Naive thymus-derived CD8-positive, alpha-beta T cell (primary cell): Measurements from ENCODE around the gene EDA. TPM values are rescaled to one million over a fixed set of nuclear protein-coding genes. Genes with fewer than 3 reads are reported as not detected.

ENCODE experiments used
- ATAC-seq, 2 donors: fragments of 150-1000 bp; cut with Tn5 transposase in 1 of 2; sonication (Bioruptor Pico), chemical (Tn5 transposase) in 1 of 2; 1 replicate in 1 of 2; 2 replicates in 1 of 2; pipeline ENCODE4 v1.10.0; 2021; ENCODE audit warnings: mild to moderate bottlenecking in 2 of 2, moderate library complexity in 2 of 2
- POLR2A ChIA-PET: fragments of 350-600 bp; sonication (Branson Sonifier 250); formaldehyde crosslinking; loops from one replicate; lab custom pipeline; 2021; ENCODE audit warnings: antibody characterized with exemption; lab: Charles Lee
- DNase-seq, 10 donors: peaks; one replicate each; pipeline versions ENCODE4 v3.0.0 to v3.0.0-alpha.2; 2020 to 2022
- H3K27ac Mint-ChIP-seq, 10 donors: one replicate each; pipeline ENCODE4 v1.8.0; 2020 to 2022; ENCODE audit warnings: mild to moderate bottlenecking in 10 of 10, mixed read lengths in 10 of 10, moderate library complexity in 4 of 10, inconsistent platforms in 1 of 10
- H3K27me3 Mint-ChIP-seq, 5 donors: one replicate each; pipeline ENCODE4 v1.8.0; 2021 to 2022; ENCODE audit warnings: mixed read lengths in 5 of 5
- H3K36me3 Mint-ChIP-seq, 3 donors: one replicate each; pipeline ENCODE4 v1.8.0; 2020 to 2022; ENCODE audit warnings: mixed read lengths in 3 of 3, mild to moderate bottlenecking in 2 of 3, inconsistent platforms in 1 of 3
- H3K4me1 Mint-ChIP-seq, 4 donors: one replicate each; pipeline ENCODE4 v1.8.0; 2021 to 2022; ENCODE audit warnings: mixed read lengths in 4 of 4
- H3K4me3 Mint-ChIP-seq, 10 donors: one replicate each; pipeline ENCODE4 v1.8.0; 2020 to 2022; ENCODE audit warnings: mild to moderate bottlenecking in 10 of 10, mixed read lengths in 10 of 10, moderate library complexity in 6 of 10, inconsistent platforms in 1 of 10
- H3K9me3 Mint-ChIP-seq, 9 donors: one replicate each; pipeline ENCODE4 v1.8.0; 2020 to 2022; ENCODE audit warnings: mixed read lengths in 9 of 9, mild to moderate bottlenecking in 3 of 9, inconsistent platforms in 1 of 9, moderate library complexity in 1 of 9
- polyA plus RNA-seq, 3 donors: library from polyadenylated mRNA; unstranded; fragments of 300-500 nt; fragmentation: Illumina TruSeq; gene quantifications; one replicate each; pipeline ENCODE4 v1.2.3, GENCODE V29; 2021
- total RNA-seq, 8 experiments: library from RNA in 2 of 8; stranded (reverse) in 2 of 8; gene quantifications; one replicate each; pipeline ENCODE4 v1.2.3 and lab custom pipeline; 2021 to 2026

The EDA gene
- 1 to 10 TPM; 1.1 to 1.6 TPM for total RNA-seq
- 1 to 10 TPM in 1 of 3 donors, under 1 TPM in 2; 0.80 to 1.7 (median 0.82) TPM for polyA plus RNA-seq
- total RNA-seq (lab: John Stamatoyannopoulos, UW), result 0.81 to 7.9 (median 3.2) reads per million in 6 experiments

DNA sequence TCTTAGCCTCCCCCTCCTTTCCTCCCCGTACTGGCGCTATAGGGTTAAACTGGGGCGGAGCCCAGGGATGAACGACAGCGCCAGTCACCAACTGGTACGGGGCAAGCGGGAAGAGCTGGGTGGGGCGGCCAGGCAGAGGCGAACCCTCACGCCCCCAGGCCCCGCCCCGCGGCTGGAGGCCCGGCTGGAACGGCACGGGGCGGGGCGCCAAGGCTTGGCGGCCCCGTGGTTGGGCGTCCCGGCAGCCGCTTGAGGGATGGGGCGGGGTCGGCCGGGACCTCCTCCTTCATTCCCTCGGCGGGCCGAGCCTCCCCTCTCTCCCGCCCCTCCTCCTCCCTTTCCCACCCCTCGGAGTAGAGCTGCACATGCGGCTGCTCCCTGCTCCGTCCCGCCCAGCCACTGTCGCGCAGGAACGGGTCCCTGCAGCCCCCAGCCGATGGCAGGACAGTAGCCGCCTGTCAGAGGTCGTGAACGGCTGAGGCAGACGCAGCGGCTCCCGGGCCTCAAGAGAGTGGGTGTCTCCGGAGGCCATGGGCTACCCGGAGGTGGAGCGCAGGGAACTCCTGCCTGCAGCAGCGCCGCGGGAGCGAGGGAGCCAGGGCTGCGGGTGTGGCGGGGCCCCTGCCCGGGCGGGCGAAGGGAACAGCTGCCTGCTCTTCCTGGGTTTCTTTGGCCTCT lies at the start of gene EDA:
EDA (plus strand) TSS at position 335 of the 678 bp plus-strand sequence.
- ATAC-seq (peak; percentile 90 to 91), DNase-seq (peak; percentile 9 to 68 (median 46))
- H3K36me3 Mint-ChIP-seq, result no peaks in the 10 kb centered on the region
- peak within 1 kb of the TSS in 2 of 10 donors; percentile 18 to 44 for H3K27ac Mint-ChIP-seq
- no peaks in the 10 kb centered on the region for H3K9me3 Mint-ChIP-seq
- peaks cover 0 to 16% (median 5%) of the 10 kb centered on the region in 4 donors for H3K4me1 Mint-ChIP-seq
- H3K4me3 Mint-ChIP-seq, result peak within 1 kb of the TSS; percentile 74 to 89 (median 81)
- POLR2A ChIA-PET, result no interaction called here
- peaks cover 2 to 20% (median 8%) of the 10 kb centered on the region in 5 donors for H3K27me3 Mint-ChIP-seq

DNA sequence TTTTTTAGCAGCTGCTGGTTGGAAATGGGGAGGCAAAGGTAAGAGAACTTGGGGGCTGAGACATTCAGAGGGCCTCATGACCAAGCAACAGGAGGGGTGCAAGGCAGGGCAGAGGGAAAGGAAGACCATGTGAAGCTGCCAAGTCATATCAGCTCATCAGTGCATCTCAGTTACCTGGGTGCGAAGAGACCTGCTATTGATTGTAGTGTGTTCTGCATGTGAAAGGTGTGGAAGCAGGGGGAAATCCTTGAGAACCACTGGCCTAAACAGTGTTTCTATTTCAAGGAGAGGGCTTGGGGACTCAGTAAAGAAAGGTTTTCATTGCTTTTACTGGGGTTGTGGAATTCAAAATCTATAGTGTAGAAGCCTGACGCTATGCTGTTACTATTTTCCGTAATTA lies 47.1 kb upstream of the EDA start:
- Mint-ChIP-seq H3K4me1 (no peaks in the 10 kb centered on the region), H3K4me3 (no peak overlapping the region), H3K27me3 (peaks cover 0 to 7% (median 1%) of the 10 kb centered on the region in 5 donors), H3K36me3 (no peaks in the 10 kb centered on the region), H3K27ac (no peak overlapping the region), H3K9me3 (no peaks in the 10 kb centered on the region)
- POLR2A ChIA-PET, result no interaction called here
- no peak for DNase-seq
- no peak for ATAC-seq

DNA sequence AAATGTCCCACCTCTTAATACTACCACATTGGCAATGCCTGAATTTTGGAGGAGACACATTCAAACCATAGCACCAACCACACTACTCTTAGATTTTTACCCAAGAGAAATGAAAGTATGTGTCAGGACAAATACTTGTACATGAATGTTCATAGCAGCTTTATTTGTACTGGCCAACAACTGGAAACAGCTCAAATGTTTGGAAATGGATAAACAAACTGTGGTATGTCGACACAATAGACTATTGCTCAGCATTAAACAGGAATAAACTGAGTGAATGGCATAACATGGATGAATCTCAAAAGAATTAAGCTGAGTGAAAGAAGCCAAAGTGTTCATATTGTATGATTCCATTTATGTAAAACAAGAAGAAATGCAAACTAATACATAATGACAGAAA lies 18.5 kb upstream of the EDA start:
- peaks cover 0 to 2% (median 0%) of the 10 kb centered on the region in 4 donors for H3K4me1 Mint-ChIP-seq
- H3K4me3 Mint-ChIP-seq, result no peak overlapping the region
- ATAC-seq (no peak), DNase-seq (no peak)
- peaks cover 0 to 3% (median 0%) of the 10 kb centered on the region in 5 donors for H3K27me3 Mint-ChIP-seq
- no peaks in the 10 kb centered on the region for H3K9me3 Mint-ChIP-seq
- no peak overlapping the region for H3K27ac Mint-ChIP-seq
- POLR2A ChIA-PET, result no interaction called here
- H3K36me3 Mint-ChIP-seq, result no peaks in the 10 kb centered on the region

DNA sequence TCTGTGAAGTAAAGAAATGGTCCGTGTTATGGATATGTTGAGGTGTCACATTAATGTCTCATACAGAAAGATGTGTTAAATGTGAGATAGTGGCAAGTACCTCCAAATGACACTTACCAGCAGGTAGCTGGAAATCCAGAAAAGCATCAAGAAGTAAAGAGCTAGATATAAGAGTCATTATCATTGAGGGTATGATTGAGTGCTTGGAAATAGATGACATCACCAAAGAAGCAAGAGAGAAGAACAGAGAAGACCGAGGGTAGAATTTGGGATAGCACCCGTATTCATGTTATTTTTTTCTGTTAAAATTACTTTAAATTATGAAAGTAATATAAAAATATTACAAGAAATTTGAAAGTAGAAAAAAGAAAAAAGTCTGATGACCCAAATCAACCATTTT lies 15.7 kb upstream of the EDA start:
- Mint-ChIP-seq H3K27ac (no peak overlapping the region), H3K27me3 (peaks cover 0 to 3% (median 0%) of the 10 kb centered on the region in 5 donors), H3K4me1 (peaks cover 0 to 2% (median 0%) of the 10 kb centered on the region in 4 donors), H3K36me3 (no peaks in the 10 kb centered on the region), H3K9me3 (no peaks in the 10 kb centered on the region), H3K4me3 (no peak overlapping the region)
- POLR2A ChIA-PET, result no interaction called here
- ATAC-seq, result no peak
- no peak for DNase-seq

- Mint-ChIP-seq H3K27ac (no peak overlapping the region), H3K9me3 (no peaks in the 10 kb centered on the region), H3K36me3 (no peaks in the 10 kb centered on the region), H3K4me3 (no peak overlapping the region), H3K27me3 (peaks cover 0 to 4% (median 0%) of the 10 kb centered on the region in 5 donors), H3K4me1 (peaks cover 0 to 2% (median 0%) of the 10 kb centered on the region in 4 donors)
- POLR2A ChIA-PET, result no interaction called here
- no peak for ATAC-seq
- DNase-seq, result no peak
Observed at GRCh38 chrX:69603566-69604194, 12.2 kb upstream of the EDA start.

GRCh38 chrX:69605521-69605920 lies 10.4 kb upstream of the EDA start:
- DNase-seq (no peak), ATAC-seq (no peak)
- Mint-ChIP-seq H3K27me3 (peaks cover 0 to 4% (median 0%) of the 10 kb centered on the region in 5 donors), H3K9me3 (no peaks in the 10 kb centered on the region), H3K36me3 (no peaks in the 10 kb centered on the region), H3K27ac (no peak overlapping the region), H3K4me3 (no peak overlapping the region), H3K4me1 (peaks cover 0 to 2% (median 0%) of the 10 kb centered on the region in 4 donors)
- POLR2A ChIA-PET, result no interaction called here

GRCh38 chrX:69607616-69608015 lies 8.3 kb upstream of the EDA start:
- peaks cover 0 to 4% (median 0%) of the 10 kb centered on the region in 5 donors for H3K27me3 Mint-ChIP-seq
- H3K4me3 Mint-ChIP-seq, result no peak overlapping the region
- H3K36me3 Mint-ChIP-seq, result no peaks in the 10 kb centered on the region
- POLR2A ChIA-PET, result no interaction called here
- peaks cover 0 to 2% (median 0%) of the 10 kb centered on the region in 4 donors for H3K4me1 Mint-ChIP-seq
- H3K27ac Mint-ChIP-seq, result no peak overlapping the region
- DNase-seq (no peak), ATAC-seq (no peak)
- no peaks in the 10 kb centered on the region for H3K9me3 Mint-ChIP-seq

DNA sequence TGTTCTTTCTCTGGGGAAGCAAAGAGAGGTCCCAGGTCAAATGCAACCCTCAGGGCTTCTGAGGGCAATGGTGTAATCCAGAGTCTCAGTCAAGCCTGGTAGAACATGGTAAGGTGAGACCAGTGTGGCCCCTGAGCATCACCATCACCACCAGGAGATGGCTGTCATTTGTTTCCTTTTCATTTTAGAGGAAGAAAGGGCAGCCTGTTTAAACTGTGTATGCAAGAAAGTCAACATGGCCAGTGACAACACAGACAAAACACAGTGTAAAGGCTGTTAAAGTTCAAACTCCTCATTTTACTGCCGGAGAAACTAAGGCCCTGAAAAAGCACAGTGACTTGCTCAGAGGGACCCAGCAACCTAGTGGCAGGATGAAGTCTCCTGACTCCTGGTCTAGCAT lies 2.0 kb upstream of the EDA start:
- Mint-ChIP-seq H3K27ac (no peak overlapping the region), H3K4me3 (no peak overlapping the region), H3K4me1 (peaks cover 0 to 7% (median 5%) of the 10 kb centered on the region in 4 donors), H3K36me3 (no peaks in the 10 kb centered on the region), H3K27me3 (peaks cover 2 to 19% (median 8%) of the 10 kb centered on the region in 5 donors), H3K9me3 (no peaks in the 10 kb centered on the region)
- POLR2A ChIA-PET, result no interaction called here
- ATAC-seq (no peak), DNase-seq (no peak)

- Mint-ChIP-seq H3K27me3 (peaks cover 2 to 20% (median 8%) of the 10 kb centered on the region in 5 donors), H3K9me3 (no peaks in the 10 kb centered on the region), H3K36me3 (no peaks in the 10 kb centered on the region), H3K4me3 (peak overlapping the region in 5 of 10 donors; percentile 17 to 71 (median 56)), H3K27ac (no peak overlapping the region), H3K4me1 (peaks cover 0 to 16% (median 5%) of the 10 kb centered on the region in 4 donors)
- POLR2A ChIA-PET, result no interaction called here
- ATAC-seq (no peak), DNase-seq (no peak)
Observed at GRCh38 chrX:69614886-69615285, 1.0 kb upstream of the EDA start.

GRCh38 chrX:69615342-69615741 lies 571 bp upstream of the EDA start:
- Mint-ChIP-seq H3K4me3 (peak overlapping the region in 9 of 10 donors; percentile 39 to 75 (median 57)), H3K9me3 (no peaks in the 10 kb centered on the region)
- DNase-seq, result peak in 1 of 10 donors; percentile 1

GRCh38 chrX:69616457-69617203 lies 717 bp downstream of the EDA start:
- Mint-ChIP-seq H3K4me1 (peaks cover 0 to 16% (median 5%) of the 10 kb centered on the region in 4 donors), H3K9me3 (no peaks in the 10 kb centered on the region), H3K36me3 (no peaks in the 10 kb centered on the region), H3K27me3 (peaks cover 2 to 20% (median 8%) of the 10 kb centered on the region in 5 donors), H3K27ac (peak overlapping the region in 2 of 10 donors; percentile 18 to 44), H3K4me3 (peak overlapping the region; percentile 74 to 89 (median 81))
- DNase-seq (peak in 2 of 10 donors; percentile 2 to 4), ATAC-seq (peak; percentile 39 to 41)
- POLR2A ChIA-PET, result no interaction called here

More at GRCh38 chrX:69615342-69615741, 571 bp upstream of the EDA start:
- peaks cover 2 to 20% (median 8%) of the 10 kb centered on the region in 5 donors for H3K27me3 Mint-ChIP-seq
- no peak for ATAC-seq
- no peak overlapping the region for H3K27ac Mint-ChIP-seq
- no peaks in the 10 kb centered on the region for H3K36me3 Mint-ChIP-seq
- POLR2A ChIA-PET, result no interaction called here
- peaks cover 0 to 16% (median 5%) of the 10 kb centered on the region in 4 donors for H3K4me1 Mint-ChIP-seq

DNA sequence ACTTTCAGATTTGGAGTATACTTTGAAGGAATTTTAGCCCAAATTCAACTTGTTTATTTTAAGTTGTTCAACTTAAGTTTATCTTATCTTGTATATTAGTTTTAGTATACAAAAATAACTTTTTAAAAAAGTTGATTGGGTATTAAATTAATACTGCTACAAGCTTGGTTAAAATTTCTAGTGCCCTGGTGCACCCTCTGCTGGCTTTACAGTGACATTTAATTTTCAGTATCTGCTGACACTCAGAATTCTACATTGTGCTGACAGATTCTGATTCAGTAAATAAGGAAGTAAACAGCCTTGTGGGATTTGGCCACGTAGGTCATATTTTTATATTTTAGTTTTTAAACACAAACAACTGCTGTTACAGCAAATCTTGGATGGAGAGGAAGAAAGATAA lies 2.9 kb downstream of the EDA start:
- peak in 1 of 10 donors; percentile 4 for DNase-seq
- peak overlapping the region in 2 of 10 donors; percentile 15 to 29 for H3K4me3 Mint-ChIP-seq
- no peak overlapping the region for H3K27ac Mint-ChIP-seq
- no peak for ATAC-seq
- peaks cover 0 to 5% (median 0%) of the 10 kb centered on the region in 3 donors for H3K36me3 Mint-ChIP-seq
- POLR2A ChIA-PET, result no interaction called here
- H3K9me3 Mint-ChIP-seq, result peaks cover 0 to 4% (median 0%) of the 10 kb centered on the region in 9 donors
- peaks cover 0 to 16% (median 8%) of the 10 kb centered on the region in 5 donors for H3K27me3 Mint-ChIP-seq
- H3K4me1 Mint-ChIP-seq, result peaks cover 0 to 16% (median 5%) of the 10 kb centered on the region in 4 donors
